ENCODE measurements around the gene LPXN.

LPXN gene

DNA sequence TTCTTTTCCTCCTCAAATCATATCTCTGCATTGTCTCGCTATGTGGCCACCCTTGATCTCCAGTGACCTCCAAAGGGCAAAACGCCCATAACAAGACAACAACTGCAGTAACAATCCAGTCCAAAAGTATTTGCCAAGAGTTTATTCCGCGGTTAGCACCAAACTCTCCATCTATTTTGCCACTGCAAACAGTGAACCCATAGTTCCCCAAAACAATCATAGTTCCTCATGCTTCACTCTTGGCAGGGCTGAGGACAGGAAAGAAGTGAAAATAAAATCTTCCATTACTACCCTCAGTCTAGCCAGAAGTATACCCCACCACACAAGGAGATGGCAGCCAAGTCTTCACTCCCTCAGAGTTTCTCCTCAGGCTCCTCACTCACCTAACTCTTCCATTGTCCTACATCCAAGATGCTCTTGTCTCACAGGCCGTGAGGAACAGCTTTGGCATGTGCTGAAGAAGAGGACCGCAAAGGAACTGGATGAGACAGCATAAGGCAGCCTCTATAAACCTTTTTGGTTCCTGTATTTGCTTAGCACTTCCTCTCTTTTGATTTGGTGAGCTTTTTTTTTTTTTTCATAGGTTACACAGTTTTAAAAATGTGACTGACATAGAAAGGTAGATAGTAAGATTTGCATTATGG, at the start of gene LPXN:
TSS of gene LPXN (minus strand) at position 480 of the 644 bp plus-strand sequence. CDS start at position 396, 84 bp downstream.
- no peak for DNase-seq

DNA sequence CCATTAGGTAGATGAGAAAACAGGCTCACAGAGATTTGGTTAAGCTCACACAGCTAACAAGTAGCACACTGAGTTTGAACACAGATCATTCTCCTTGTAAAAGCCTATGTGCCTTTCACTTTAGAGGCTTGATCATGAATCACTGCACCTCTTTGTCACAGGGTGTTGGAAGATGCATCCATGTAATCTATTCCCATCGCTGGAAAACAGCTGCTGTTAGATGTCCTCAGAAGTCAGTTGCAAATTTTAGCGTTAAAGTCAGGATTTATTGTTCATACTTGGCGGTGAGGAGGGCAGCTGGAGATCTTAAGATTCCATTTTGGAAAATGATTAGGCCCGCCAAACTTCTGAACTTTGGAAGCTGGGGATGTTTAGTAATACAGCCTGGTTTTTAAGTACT, 49.4 kb upstream of the LPXN start:
- no peak for DNase-seq

DNA sequence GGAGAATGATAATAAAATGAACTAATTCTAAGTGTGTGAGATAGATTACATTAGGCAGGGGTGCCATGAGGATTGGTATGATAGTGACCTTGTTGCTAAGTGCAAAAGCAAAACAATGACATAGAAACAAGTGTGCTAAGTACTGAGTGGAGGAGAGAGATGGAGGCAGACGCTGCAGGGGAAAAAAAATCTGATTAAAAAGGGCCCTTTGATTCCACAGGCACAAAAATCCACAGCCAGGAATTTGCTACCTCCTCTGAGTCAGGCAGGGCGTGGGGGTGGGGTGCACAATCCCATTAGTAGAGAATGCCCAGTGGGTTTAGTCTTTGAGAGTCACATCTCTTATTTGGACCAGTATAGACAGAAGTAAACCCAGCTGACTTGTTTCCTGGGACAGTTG, 46.7 kb upstream of the LPXN start, which contains the start of gene CNTF:
TSS of gene CNTF (plus strand) at position 322 of the 400 bp plus-strand sequence. CDS start 88 bp downstream, outside the sequence.
- DNase-seq: no peak

DNA sequence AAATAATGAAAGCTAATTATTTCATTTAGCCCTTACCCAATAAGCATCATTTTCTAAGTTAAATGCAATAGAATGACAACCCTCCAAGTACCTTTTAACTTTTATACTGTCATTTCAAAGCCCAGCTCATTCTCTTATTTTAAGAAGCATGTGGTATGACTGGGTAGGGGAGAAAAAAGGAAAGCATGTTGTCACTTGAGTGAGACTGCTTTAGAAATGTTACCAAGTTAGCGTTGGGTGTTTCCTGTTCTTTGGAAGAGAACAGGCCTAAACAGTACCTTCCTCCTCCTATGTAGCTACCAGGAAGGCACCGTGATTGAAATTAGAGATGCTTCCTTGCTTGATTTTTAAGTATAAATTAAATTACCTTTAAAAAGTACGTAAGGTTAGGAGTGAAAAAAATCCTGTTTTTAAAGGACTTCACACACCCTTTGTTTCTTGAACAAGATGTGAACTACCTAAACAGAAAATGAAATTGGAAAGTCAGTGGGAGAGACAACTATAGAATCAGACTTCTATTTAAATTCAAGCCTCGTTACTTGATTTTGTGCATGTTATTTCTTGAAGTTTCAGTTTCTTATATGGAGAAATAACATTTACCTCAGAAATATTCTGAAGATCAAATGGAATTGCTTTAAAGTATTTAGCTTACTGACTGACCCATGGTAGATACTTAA, 46.1 kb upstream of the LPXN start:
- DNase-seq: no peak

DNA sequence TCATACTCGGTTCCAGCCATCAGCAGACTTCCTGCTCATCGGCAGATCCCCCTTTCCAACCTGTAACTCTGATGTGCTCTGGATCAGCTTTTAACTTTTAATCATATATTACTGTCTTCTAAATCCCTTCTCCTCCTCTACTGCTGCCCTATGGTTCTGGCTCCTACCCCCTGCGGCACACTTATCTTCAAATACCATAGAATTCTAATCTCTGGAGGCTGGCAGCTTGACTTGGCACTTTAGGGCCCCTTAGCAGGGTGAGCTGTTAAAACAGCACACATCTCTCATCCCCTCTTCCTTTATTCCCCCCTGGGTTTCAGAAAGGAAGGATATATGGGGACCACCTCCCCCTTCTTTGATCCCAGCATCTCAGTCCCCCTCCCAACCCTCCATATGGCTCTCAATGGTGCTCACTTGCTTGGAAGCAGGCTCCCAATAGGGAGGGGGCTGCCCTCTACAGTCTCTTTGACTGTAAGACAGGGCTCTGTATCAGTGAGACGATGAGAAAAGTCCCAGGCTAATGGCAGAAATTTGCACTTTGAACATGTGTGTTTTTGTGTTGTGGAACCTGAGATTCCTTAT, 42.4 kb upstream of the LPXN start:
- DNase-seq: no peak

DNA sequence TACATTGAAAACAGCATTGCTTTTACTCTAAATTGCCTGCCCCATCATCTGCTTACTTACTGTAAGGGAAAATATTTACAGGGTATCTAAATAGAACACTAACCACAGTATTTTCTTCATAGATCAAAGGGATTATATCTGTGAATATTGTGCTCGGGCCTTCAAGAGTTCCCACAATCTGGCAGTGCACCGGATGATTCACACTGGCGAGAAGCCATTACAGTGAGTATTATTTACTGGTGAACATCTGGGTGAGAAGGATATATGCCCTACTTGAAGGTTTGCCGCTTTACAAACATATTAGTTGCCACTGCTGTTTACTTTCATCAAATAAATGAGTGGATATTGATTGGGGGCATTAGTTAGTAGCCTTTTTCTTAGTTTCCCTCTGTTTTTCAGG, 40.9 kb upstream of the LPXN start:
- DNase-seq: no peak

DNA sequence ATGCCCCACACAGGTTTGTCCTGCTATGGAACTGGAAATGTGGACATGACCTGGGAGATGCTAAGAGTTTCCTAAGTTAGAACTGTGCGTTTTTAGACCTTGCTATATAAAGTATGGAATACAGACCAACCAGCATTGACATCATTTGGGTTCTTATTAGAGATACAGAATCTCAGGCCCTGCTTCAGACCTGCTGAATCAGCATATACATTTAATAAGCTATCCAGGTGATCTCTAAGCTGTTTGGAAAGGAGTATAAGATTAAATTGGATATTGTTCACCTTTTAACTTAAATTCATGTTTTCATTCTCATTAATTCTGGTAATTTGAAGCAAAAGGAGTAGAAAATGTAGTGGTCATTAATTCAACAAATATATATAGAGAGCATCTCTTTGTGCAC, 39.9 kb upstream of the LPXN start:
- no peak for DNase-seq

DNA sequence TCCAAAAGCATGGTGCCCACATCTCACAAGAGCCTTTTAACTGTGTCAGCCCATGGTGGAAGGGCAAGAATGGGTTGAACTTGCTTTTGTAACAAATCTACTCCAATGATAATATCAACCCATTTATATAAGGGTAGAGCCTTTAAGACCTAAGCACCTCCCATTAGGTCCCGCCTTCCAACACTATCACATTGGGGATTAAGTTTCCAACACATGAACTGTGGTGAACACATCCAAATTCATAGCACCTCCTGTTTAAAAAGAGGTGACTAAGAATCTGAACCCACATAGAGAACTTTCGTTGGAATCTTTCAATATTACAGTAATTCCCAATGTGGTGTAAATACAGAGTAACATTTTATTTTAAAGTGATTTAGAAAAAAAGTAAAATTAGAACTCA, 37.6 kb upstream of the LPXN start:
- DNase-seq: no peak

DNA sequence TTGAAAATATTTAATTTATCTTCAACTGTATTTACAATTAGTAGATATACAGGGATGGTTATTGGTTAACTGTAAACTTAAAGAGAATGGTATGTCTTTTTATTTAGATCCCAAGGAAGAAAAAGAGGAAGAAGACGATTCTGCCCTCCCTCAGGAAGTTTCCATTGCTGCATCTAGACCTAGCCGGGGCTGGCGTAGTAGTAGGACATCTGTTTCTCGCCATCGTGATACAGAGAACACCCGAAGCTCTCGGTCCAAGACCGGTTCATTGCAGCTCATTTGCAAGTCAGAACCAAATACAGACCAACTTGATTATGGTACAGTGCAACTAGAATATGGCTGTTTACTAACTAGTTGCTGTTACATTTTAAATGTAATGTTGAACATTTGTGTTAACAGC, 34.1 kb upstream of the LPXN start:
- no peak for DNase-seq

DNA sequence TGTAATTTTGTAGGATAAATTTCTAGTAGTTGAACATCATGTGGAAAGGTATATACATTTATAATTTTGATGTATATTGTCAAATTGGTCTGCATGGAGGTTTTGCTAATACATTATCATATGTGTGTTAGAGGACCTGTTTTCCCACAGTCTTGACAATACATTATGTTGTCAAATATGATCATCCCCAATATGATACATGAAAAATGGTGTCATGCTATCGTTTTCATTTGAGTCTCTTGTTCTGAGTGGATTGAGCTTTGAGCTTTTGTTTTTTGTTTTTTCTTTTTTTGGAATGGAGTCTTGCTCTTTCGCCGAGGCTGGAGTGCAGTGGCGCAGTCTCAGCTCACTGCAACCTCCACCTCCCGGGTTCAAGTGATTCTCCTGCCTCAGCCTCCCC, 32.7 kb upstream of the LPXN start:
- DNase-seq: no peak

DNA sequence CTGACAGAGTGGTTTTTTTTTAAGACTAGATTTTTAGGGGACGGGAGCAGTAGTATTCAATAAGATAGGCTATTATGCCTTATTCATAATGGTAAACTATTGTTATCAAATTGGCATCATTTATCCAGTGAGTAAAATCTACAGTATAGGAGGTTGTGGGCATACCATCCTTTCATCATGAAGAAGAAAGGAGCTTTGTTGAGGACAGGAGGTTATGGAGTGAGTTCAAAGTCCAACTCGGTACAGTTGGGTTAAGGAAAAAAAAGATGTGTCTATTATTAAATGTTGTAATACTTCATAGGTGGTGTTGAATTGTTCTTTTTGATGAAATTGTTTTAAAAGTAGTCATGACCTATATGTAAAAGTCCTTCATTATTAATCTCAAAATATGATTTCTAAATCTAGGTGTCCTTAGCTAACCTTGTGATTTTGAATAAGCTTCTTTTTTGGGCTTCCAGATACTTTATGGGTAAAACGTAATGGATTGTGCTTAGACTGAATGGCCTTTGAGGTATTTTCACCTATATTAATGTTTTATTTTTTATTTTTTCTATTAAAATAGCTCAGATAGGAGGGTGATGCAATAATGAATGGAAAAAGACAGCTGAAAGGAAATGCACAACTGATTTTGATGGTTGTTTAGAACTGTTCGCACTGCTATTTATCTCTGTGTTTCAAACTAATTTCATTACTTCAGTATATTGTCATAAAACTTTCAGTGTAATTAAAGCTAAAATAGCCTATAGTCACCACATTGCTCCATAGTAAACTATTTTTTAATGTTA, 31.5 kb upstream of the LPXN start:
- DNase-seq: no peak

DNA sequence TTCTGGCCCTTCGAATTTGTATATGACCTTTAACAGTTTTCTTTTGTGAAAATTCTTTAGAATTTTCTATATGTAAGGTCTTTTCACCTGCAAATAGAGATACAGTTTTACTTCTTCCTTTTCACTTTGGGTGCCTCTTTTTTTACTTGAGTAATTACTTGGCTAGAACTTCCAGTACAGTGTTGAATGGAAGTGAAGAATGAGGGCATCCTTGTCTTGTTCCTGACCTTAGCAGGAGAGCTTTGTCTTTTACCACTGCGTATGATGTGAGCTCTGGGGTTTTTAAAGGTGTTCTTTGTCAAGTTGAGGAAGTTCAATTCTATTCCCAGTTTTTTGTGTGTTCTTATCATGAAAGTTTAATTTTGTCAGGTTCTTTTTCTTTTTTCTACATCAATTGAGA, 24.9 kb upstream of the LPXN start:
- DNase-seq: no peak

DNA sequence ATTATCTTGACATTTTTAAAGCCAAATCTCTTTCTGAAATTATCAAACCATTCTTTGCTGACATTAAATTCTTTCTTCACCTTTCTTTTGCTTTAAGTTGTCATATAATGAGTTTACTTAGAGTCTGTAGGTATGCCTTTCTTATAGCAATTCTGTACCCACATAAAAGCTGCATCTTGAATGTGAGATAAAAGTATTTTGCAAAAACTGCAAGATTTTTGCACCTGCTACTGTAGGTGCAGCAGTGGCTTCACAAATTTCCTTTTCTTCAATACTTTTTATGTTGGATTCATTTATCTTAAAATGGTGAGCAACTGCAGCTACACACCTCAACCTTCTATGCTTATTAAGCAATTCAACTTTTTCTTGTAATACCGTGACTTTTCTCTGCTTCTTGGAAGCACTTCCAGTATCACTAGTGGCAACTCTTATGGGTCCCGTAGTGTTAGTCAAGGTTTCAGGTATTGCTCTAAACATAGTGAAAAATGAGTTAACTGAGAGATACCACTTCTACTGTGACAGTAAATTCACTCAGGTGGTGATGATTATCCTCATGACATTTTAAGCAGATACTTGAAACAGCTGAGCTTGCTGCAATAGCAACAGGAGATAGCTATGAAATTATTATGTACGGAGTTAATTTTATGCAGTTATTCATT, 22.0 kb upstream of the LPXN start:
- no peak for DNase-seq

DNA sequence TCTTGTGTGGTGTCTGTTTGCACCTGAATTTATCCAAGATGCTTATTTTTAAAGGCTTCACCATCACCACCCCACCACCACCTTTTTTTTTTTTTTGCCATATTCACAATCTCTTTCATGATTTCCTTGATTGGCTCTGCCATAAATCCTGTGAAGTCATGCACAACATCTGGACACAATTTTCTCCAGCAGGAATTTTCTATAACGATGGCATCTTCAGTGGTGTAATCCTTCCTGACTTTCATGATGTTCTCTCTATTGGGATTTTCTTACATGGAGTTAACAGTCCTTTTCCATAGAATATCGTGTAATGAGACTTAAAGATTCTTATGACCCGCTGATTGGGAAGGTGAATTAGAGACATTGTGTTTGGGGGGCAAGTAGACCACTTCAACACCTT, 21.0 kb upstream of the LPXN start:
- DNase-seq: no peak

DNA sequence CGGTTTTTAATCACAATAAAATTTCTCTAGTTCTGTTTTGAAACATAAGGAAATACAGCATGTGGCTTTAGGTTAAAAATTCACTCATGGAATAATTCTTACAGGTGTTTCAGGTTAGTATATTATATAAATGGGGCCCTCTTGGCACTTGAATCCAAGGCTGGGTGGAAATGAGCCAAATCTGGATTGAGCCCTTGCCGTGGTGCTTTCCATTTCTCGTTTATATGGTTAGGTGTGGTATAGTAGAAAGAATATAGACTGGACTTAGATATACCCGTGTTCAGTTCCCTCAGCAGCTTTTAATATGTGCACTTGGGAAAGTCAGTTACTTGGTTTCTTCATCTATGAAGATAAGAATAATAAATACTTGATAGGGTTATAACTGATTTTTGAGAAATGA, 19.2 kb upstream of the LPXN start:
- DNase-seq: no peak

DNA sequence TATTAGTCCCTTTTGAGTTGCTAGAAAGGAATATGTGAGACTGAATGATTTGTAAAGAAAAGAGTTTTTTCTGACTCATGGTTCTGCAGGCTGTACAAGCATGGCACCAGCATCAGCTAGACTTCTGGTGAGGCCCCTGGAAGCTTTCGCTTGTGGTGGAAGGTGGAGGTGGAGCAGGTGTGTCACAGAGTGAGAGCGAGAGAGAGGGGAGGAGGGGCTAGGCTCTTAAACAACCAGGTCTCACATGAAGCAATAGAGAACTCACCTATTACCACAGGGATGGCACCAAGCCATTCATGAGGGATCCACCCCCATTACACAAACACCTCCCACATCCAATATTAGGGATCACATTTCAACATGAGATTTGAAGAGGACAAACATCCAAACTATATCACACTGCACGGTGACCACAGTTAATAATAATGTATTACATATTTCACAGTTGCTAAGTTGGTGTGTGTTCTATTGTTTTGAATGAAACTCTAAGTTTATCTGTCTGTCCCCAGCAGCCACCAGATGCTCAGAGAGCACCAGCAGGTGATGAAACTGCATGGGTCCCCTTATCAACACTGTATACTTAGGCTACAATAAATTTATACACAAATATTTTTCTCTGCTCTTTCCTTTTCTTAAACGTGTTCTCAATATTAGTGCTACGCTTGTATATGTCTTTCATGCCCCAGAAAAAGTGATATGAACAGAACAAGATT, 17.3 kb upstream of the LPXN start:
- DNase-seq: no peak

DNA sequence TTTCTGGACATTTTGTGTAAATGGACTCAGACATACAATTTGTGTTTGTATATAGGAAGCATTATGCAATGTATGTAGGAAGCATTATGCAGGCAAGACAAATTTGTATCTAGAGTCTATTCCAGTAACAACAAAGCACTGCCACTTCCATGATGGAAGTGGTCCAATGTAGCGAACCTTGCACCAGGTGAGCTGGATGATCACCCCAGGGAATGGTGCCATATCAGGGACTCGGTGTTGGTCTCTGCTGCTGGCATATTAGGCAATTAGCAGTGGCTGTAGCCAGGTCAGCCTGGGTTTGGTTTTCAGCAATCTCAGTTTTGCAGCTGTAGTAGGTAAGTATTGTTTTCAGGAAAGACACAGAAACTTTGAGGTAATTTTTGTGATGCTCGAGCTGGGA, 16.0 kb upstream of the LPXN start:
- no peak for DNase-seq

DNA sequence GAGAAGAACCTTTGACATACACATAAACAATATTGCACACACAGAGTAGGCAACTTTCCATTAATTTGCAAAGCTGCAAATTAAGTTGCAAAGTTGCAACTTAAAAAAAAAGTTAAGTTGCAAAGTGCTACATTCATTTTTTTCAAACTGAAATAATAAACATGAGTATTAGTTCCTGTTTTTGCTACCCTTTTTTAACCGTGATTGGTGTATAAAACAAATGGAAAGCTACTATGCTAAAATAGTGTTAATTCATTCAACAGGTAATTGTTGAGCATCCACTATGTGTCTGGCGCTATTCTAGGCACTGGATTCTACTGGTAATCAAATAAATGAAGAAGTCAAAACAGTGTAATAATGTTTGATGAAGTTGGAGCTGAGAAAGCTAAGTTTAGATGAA, 11.3 kb upstream of the LPXN start:
- DNase-seq: no peak

DNA sequence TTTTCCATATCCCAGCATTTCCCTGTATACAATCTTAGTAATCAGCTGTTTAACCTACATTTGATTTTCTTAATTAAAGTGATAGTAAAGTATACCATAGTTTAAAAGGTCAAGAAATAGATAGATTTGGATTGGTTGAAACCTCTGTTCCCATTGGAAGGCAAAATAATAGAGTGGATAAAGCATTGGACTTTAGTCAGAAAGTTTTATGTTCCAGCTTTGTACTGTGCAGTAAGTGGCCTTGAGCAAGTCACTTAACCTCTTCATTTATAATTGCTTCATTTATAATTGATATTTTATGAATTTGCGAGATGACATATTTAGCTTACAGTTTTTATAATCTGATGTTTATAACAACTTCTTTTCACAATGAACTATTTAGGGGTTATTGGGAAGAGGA, 6.8 kb upstream of the LPXN start:
- no peak for DNase-seq

DNA sequence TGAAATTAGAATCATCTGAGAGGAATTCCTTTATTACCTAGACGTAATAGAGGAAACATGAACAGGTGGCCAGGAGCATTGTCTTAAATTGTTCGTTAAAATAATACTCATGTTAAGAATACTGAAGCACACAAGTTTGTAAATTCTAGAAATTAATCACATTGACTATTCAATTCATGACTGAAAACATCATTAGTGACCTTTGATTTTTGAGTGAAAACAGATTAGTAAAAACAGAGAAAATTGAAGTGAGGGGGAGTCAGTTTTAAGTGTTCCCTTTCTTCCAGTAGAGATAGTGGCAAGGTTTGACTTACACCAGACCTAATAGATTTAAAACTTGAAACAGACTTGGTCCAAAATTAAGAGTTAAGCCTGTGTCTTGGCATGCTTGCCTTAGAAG, 4.7 kb upstream of the LPXN start:
- DNase-seq: no peak

DNA sequence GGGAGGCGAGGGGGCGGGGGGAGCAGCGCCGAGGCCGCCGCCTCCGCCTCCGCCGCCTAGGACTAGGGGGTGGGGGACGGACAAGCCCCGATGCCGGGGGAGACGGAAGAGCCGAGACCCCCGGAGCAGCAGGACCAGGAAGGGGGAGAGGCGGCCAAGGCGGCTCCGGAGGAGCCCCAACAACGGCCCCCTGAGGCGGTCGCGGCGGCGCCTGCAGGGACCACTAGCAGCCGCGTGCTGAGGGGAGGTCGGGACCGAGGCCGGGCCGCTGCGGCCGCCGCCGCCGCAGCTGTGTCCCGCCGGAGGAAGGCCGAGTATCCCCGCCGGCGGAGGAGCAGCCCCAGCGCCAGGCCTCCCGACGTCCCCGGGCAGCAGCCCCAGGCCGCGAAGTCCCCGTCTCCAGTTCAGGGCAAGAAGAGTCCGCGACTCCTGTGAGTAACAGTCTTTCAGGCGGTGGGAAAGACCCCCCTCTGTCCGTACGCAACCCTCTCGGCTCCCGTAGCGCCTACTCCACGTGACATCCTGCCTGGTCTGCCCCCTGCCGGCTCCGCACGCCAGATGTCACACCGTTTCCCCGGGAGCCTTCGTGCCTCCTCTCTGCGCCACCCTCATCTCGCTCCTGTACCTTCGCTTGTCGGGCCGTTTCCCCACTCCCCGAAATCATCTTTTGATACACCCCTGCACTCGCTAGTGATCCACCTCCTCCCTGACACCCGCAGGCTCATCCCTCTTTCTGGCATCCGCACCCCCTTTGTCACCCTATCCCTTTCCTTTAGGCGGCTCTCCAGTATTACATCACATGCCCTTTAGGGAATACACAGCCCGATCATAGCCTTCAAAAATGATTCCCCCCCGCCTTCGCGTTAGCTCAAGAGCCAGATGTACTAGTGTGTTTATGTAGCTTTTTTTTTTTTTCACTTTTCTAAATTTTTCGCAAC, 3.8 kb upstream of the LPXN start:
- DNase-seq: peak; percentile 18
